Measurements from ENCODE around the gene IL1R1. TPM values are rescaled to one million over a fixed set of nuclear protein-coding genes. Genes with fewer than 3 reads are reported as not detected.

The IL1R1 gene
- total RNA-seq, 1 experiment from 2014 or later: 0.39 TPM

- Histone ChIP-seq H3K9me3 (ENCODE audit: control insufficient read depth, low read depth, low read length) (no peaks in the 10 kb centered on the region), H3K4ac (ENCODE audit: low read depth, low read length) (no peak overlapping the region), H4K5ac (ENCODE audit: insufficient read length, low read depth, low read length) (no peak overlapping the region), H4K20me1 (ENCODE audit: control insufficient read depth, insufficient read depth, insufficient read length) (no peaks in the 10 kb centered on the region), H3K79me1 (ENCODE audit: insufficient read depth, low read depth, low read length, poor library complexity, severe bottlenecking) (no peaks in the 10 kb centered on the region), H3K4me1 (ENCODE audit: insufficient read depth, low read length) (0 out of 2 replicates have a peak, but pooled peaks cover 2% of the 10 kb centered on the region), H3K27me3 (ENCODE audit: insufficient read depth, low read length) (no peaks in the 10 kb centered on the region), H3K56ac (ENCODE audit: insufficient read length, low read depth, low read length) (no peak overlapping the region), H3K27ac (ENCODE audit: insufficient read length, low read depth, low read length) (no peak overlapping the region), H2BK15ac (ENCODE audit: low read depth, low read length) (no peak overlapping the region), H3T11ph (ENCODE audit: low read length) (no peak overlapping the region), H3K14ac (ENCODE audit: insufficient read depth, low read length) (no peak overlapping the region), H2AFZ (ENCODE audit: low read length) (no peak overlapping the region), H2BK12ac (ENCODE audit: insufficient read length, low read depth, low read length) (no peak overlapping the region), H3K9ac (ENCODE audit: extremely low read depth, insufficient read length, low read length) (no peak overlapping the region), H4K8ac (replicated peaks; ENCODE audit: insufficient read length, low read depth, low read length) (no peak overlapping the region), H2BK5ac (ENCODE audit: insufficient read length, low read length) (no peak overlapping the region), H2AK5ac (ENCODE audit: insufficient read length, low read length) (no peak overlapping the region), H4K91ac (ENCODE audit: insufficient read length, low read depth, low read length) (no peak overlapping the region), H2BK20ac (ENCODE audit: low read depth, low read length, poor library complexity, severe bottlenecking) (no peak overlapping the region), H3K23me2 (ENCODE audit: insufficient read length, low read depth, low read length, poor library complexity, severe bottlenecking) (no peaks in the 10 kb centered on the region), H3K18ac (ENCODE audit: insufficient read length, low read depth, low read length) (no peak overlapping the region), H3K79me2 (ENCODE audit: insufficient read depth, low read length) (no peaks in the 10 kb centered on the region), H2BK120ac (ENCODE audit: low read depth, low read length, poor library complexity, severe bottlenecking) (no peak overlapping the region), H3K23ac (ENCODE audit: insufficient read length, low read depth, low read length) (no peak overlapping the region), H3K4me2 (ENCODE audit: insufficient read depth, insufficient read length, low read length) (no peak overlapping the region)
- no CpG with 5 or more reads among the region's 6 CpGs for whole genome bisulfite sequencing (ENCODE audit: extremely low coverage, insufficient read length, low lambda C conversion rate)
- TF ChIP-seq CTCF (conservative IDR thresholded peaks at IDR 0.05): no peak
- Mint-ChIP-seq H3K4me3 (no peak overlapping the region), H3K36me3 (ENCODE audit: insufficient read depth in 1 of 3, low read depth in 3 of 3) (no peaks in the 10 kb centered on the region), H3K27me3 (ENCODE audit: low read depth) (peaks cover 2% of the 10 kb centered on the region; the same call in 1 of the 2 replicates), H3K27ac (no peak overlapping the region), H3K4me1 (peaks cover 10 to 12% of the 10 kb centered on the region in 2 experiments), H3K9me3 (no peaks in the 10 kb centered on the region)
- DNase-seq: no peak
These were observed 86.7 kb downstream of the IL1R1 start for GRCh38 chr2:102229141-102229769.

Other genes with a start within 250 kb of the IL1R1 start
- not detected in 2 replicates for gene IL1R2, start 150.8 kb upstream of the IL1R1 start, total RNA-seq (2021)
- gene IL1RL2, start 44.3 kb downstream of the IL1R1 start, total RNA-seq (2021): not detected in 2 replicates
- gene IL1RL1, start 168.8 kb downstream of the IL1R1 start, total RNA-seq (2021): not detected in 2 replicates
- gene IL18R1, start 213.1 kb downstream of the IL1R1 start, total RNA-seq (2021): not detected in 2 replicates